D721Med (cell line): ENCODE data around the gene STXBP5.

Experiments
- DNase-seq: peaks from one replicate; pipeline ENCODE4 v3.0.0; 2011; ENCODE audit warnings: low spot score; ENCODE audit not compliant: insufficient read length
- FAIRE-seq: peaks from 2 replicates; lab custom pipeline; 2011; peaks lifted over from hg19 to GRCh38; lab: Jason Lieb, UNC
- CTCF ChIP-seq: IDR thresholded peaks from 2 replicates; pipeline ENCODE4 v1.5.1; 2012; ENCODE audit warnings: mild to moderate bottlenecking, control low read depth; ENCODE audit not compliant: insufficient read depth; ENCODE audit errors: missing control alignments

STXBP5 gene

GRCh38 chr6:147207837-147208754 lies 3.9 kb downstream of the STXBP5 start:
- FAIRE-seq: no peak
- DNase-seq: no peak
- TF ChIP-seq CTCF: no peak

- no peak for DNase-seq
- TF ChIP-seq CTCF: no peak
- no peak for FAIRE-seq
Observed at GRCh38 chr6:147209762-147210449, 5.7 kb downstream of the STXBP5 start.

GRCh38 chr6:147211349-147211748 lies 7.1 kb downstream of the STXBP5 start:
- DNase-seq (no peak), FAIRE-seq (no peak)
- no peak for TF ChIP-seq CTCF

GRCh38 chr6:147211831-147212230 lies 7.6 kb downstream of the STXBP5 start:
- FAIRE-seq (no peak), DNase-seq (no peak)
- no peak for TF ChIP-seq CTCF

- no peak for TF ChIP-seq CTCF
- DNase-seq (no peak), FAIRE-seq (no peak)
Observed at GRCh38 chr6:147212622-147213021, 8.4 kb downstream of the STXBP5 start.

- no peak for TF ChIP-seq CTCF
- DNase-seq (no peak), FAIRE-seq (no peak)
Observed at GRCh38 chr6:147213772-147214171, 9.6 kb downstream of the STXBP5 start.
